HepG2 (cell line): ENCODE measurements around the gene PLOD2. TPM values are rescaled to one million over a fixed set of nuclear protein-coding genes. Genes with fewer than 3 reads are reported as not detected.
A peak's percentile ranks its signal among the peaks of the same experiment; 100 is the strongest.

ENCODE experiments used
- CBX2 ChIP-seq, 2 experiments: fragments of 200-600 bp in 1 of 2; sonication (generic); formaldehyde crosslinking in 1 of 2; IDR thresholded peaks; 2 replicates each; pipeline versions ENCODE4 v1.7.0 to v1.8.1; 2018 to 2022; ENCODE audit warnings: low read depth in 2 of 2, low read length in 1 of 2, mild to moderate bottlenecking in 1 of 2, missing genetic modification reagents in 1 of 2
- CREBL2 ChIP-seq: sonication (generic); formaldehyde crosslinking; IDR thresholded peaks from 2 replicates; pipeline ENCODE4 v1.8.1; 2023; ENCODE audit warnings: missing genetic modification reagents, mild to moderate bottlenecking, borderline replicate concordance
- DNMT3B ChIP-seq: conservative IDR thresholded peaks from 2 replicates; pipeline ENCODE4 v1.6.1; 2016; ENCODE audit warnings: missing biosample characterization, control low read depth
- HIC2 ChIP-seq: sonication (generic); formaldehyde crosslinking; IDR thresholded peaks from 2 replicates; pipeline ENCODE4 v1.9.0; 2022; ENCODE audit warnings: low read depth, missing genetic modification reagents
- KAT7 ChIP-seq: IDR thresholded peaks from 2 replicates; pipeline ENCODE4 v1.6.1; 2018; ENCODE audit warnings: borderline replicate concordance, missing compliant biosample characterization
- KDM6A ChIP-seq: IDR thresholded peaks from 2 replicates; pipeline ENCODE4 v1.6.1; 2016; ENCODE audit warnings: low read depth
- MIER3 ChIP-seq: IDR thresholded peaks from 2 replicates; pipeline ENCODE4 v1.6.1; 2016; ENCODE audit warnings: missing compliant biosample characterization, borderline replicate concordance
- NFIC ChIP-seq: IDR thresholded peaks from 2 replicates; pipeline ENCODE4 v1.6.1; 2012; ENCODE audit warnings: mild to moderate bottlenecking, low read length, inconsistent platforms
- REL ChIP-seq: sonication (generic); formaldehyde crosslinking; conservative IDR thresholded peaks from 2 replicates; pipeline ENCODE4 v1.8.0; 2022; ENCODE audit warnings: mild to moderate bottlenecking, missing genetic modification reagents, moderate library complexity
- RELA ChIP-seq: sonication (generic); formaldehyde crosslinking; IDR thresholded peaks from 2 replicates; pipeline ENCODE4 v1.4.0; 2020; ENCODE audit warnings: missing genetic modification reagents
- SP1 ChIP-seq, 2 experiments: fragments of 450-650 bp in 1 of 2; sonication (generic) in 1 of 2; formaldehyde crosslinking in 1 of 2; IDR thresholded peaks; 2 replicates each; pipeline versions ENCODE4 v1.4.0 to v1.6.1; 2016 to 2020; ENCODE audit warnings: missing genetic modification reagents in 1 of 2
- UBTF ChIP-seq: sonication (generic); formaldehyde crosslinking; IDR thresholded peaks from 2 replicates; pipeline ENCODE4 v1.4.0; 2020; ENCODE audit warnings: mild to moderate bottlenecking, missing genetic modification reagents
- ZBTB1 ChIP-seq: sonication (generic); formaldehyde crosslinking; IDR thresholded peaks from 2 replicates; pipeline ENCODE4 v1.4.0; 2020; ENCODE audit warnings: missing genetic modification reagents, borderline replicate concordance
- ZFP91 ChIP-seq: sonication (generic); formaldehyde crosslinking; IDR thresholded peaks from 2 replicates; pipeline ENCODE4 v1.9.0; 2022; ENCODE audit warnings: missing genetic modification reagents, mild to moderate bottlenecking, borderline replicate concordance
- ZNF432 ChIP-seq: sonication (generic); formaldehyde crosslinking; IDR thresholded peaks from 2 replicates; pipeline ENCODE4 v1.5.0; 2020; ENCODE audit warnings: missing genetic modification reagents, mild to moderate bottlenecking, borderline replicate concordance
- ZNF549 ChIP-seq: sonication (generic); formaldehyde crosslinking; IDR thresholded peaks from 2 replicates; pipeline ENCODE4 v1.5.0; 2020; ENCODE audit warnings: missing genetic modification reagents
- ZNF639 ChIP-seq: conservative IDR thresholded peaks from 2 replicates; pipeline ENCODE4 v1.6.1; 2018; ENCODE audit warnings: missing genetic modification reagents
- ZNF709 ChIP-seq: sonication (generic); formaldehyde crosslinking; IDR thresholded peaks from 2 replicates; pipeline ENCODE4 v1.5.0; 2020; ENCODE audit warnings: mild to moderate bottlenecking, missing genetic modification reagents
- ZNF773 ChIP-seq: sonication (generic); formaldehyde crosslinking; IDR thresholded peaks from 2 replicates; pipeline ENCODE4 v1.4.0; 2020; ENCODE audit warnings: missing genetic modification reagents, borderline replicate concordance
- polyA plus RNA-seq, 8 experiments: library from polyadenylated mRNA; depleted of rRNA in 3 of 8; stranded (reverse) in 7 of 8; unstranded in 1 of 8; fragments of >200 nt; fragmentation: Illumina TruSeq in 4 of 8; extraction: Trizol in 4 of 8; gene quantifications; 2 replicates each; pipeline versions ENCODE4 v1.2.1 to v1.2.3, GENCODE V29; 2011 to 2016; ENCODE audit warnings: low read depth in 4 of 8, missing spikeins in 1 of 8, mixed read lengths in 1 of 8; ENCODE audit not compliant: insufficient read depth in 1 of 8
- total RNA-seq, 5 experiments: library from RNA; depleted of rRNA; stranded (reverse); fragments of >200 nt; fragmentation: Illumina TruSeq; extraction: Trizol; gene quantifications; 2 replicates each; pipeline ENCODE4 v1.2.3, GENCODE V29; 2016; ENCODE audit warnings: low read depth in 1 of 5

PLOD2 gene
- total and polyA plus RNA-seq, 2 of the 13 experiments (the other 11 are each of a cell fraction or from before 2014, with no cell fraction given): 107 to 161 TPM

- TF ChIP-seq ZNF549: no peak
- 0 out of 2 replicates have a peak, but pooled peaks have one; percentile 71 for TF ChIP-seq NFIC
- TF ChIP-seq DNMT3B (CRISPR knock-in tag): peak; percentile 23; the same call in 1 of the 2 replicates
- TF ChIP-seq CBX2 (IDR thresholded peaks at IDR 0.05; ENCODE audit: low read depth, low read length): no peak
- TF ChIP-seq CBX2 (CRISPR knock-in tag; IDR thresholded peaks at IDR 0.05; ENCODE audit: low read depth): 0 out of 2 replicates have a peak, but pooled peaks have one; percentile 28
- TF ChIP-seq ZBTB1 (CRISPR knock-in tag): no peak
- no peak for TF ChIP-seq SP1 (IDR thresholded peaks at IDR 0.05)
- TF ChIP-seq SP1 (CRISPR knock-in tag; IDR thresholded peaks at IDR 0.05): peak; percentile 45
- TF ChIP-seq KAT7 (CRISPR knock-in tag): peak; percentile 40; the same call in 1 of the 2 replicates
- peak; percentile 89; the same call in 1 of the 2 replicates for TF ChIP-seq MIER3 (CRISPR knock-in tag)
- peak; percentile 52 for TF ChIP-seq KDM6A
- TF ChIP-seq ZNF432 (CRISPR knock-in tag): no peak
- TF ChIP-seq ZNF709 (CRISPR knock-in tag): peak; percentile 89; the same call in 1 of the 2 replicates
- peak; percentile 75; the same call in 1 of the 2 replicates for TF ChIP-seq RELA
- no peak for TF ChIP-seq CREBL2
- peak; percentile 89; the same call in 1 of the 2 replicates for TF ChIP-seq UBTF (CRISPR knock-in tag)
- peak; percentile 89; the same call in 1 of the 2 replicates for TF ChIP-seq ZNF773
- TF ChIP-seq REL (CRISPR knock-in tag): peak; percentile 93; the same call in 1 of the 2 replicates
- no peak; the same call in 1 of the 2 replicates for TF ChIP-seq ZNF639
- TF ChIP-seq ZFP91 (CRISPR knock-in tag): peak; percentile 83; the same call in 1 of the 2 replicates
- TF ChIP-seq HIC2 (CRISPR knock-in tag): 0 out of 2 replicates have a peak, but pooled peaks have one; percentile 45
These were observed at the start of gene PLOD2 (continued) for GRCh38 chr3:146160964-146161662.
